Lower leg skin (tissue), 4 donors: ENCODE results near the gene ENOX1. TPM values are rescaled to one million over a fixed set of nuclear protein-coding genes. Genes with fewer than 3 reads are reported as not detected.
"Not testable (repeated sequence)": the region's sequence is repeated elsewhere in the genome, so short reads cannot be mapped to it uniquely, and the experiment has no call there.

Experiments
- DNase-seq, 2 donors: peaks; one replicate each; pipeline ENCODE4 v3.0.0-alpha.2; 2019; ENCODE audit warnings: low spot score in 2 of 2
- H3K4me3 ChIP-seq: fragments of 200-600 bp; sonication (generic); 2 replicates; pipeline ENCODE4 v1.5.1; 2017; ENCODE audit warnings: mild to moderate bottlenecking, low read depth; ENCODE audit not compliant: poor library complexity, severe bottlenecking
- CTCF ChIP-seq, 3 donors: fragments of 450-650 bp; IDR thresholded peaks; one replicate each; pipeline ENCODE4 v1.5.1; 2016; ENCODE audit warnings: antibody characterized with exemption in 3 of 3, mild to moderate bottlenecking in 3 of 3, moderate library complexity in 2 of 3
- POLR2A ChIP-seq, 2 donors: fragments of 450-650 bp; IDR thresholded peaks; one replicate each; pipeline ENCODE4 v1.6.1; 2016 to 2017; ENCODE audit warnings: antibody characterized with exemption in 2 of 2, mild to moderate bottlenecking in 1 of 2, moderate library complexity in 1 of 2
- WGBS, 2 donors: methylation state at CpG; one replicate each; pipeline ENCODE4 v1.1.5; 2018; 5-methylcytosine and 5-hydroxymethylcytosine counted together
- intact Hi-C: fragments of 100-400 bp; cut with DNase I; formaldehyde crosslinking; loops from one replicate; pipeline ENCODE4 v1.15.0; 2023; ENCODE audit warnings: low total_unique reads
- total RNA-seq, 4 donors: library from RNA; depleted of rRNA; stranded (reverse); fragments of >200 nt; gene quantifications; one replicate each; pipeline ENCODE4 v1.1.0, GENCODE V29; 2016

ENOX1 gene
- total RNA-seq, 4 donors from 2014 or later: 0.11 to 0.52 (median 0.30) TPM

- intact Hi-C loops: no loop called here
- H3K4me3 ChIP-seq: no peak overlapping the region
- no peak for DNase-seq
- TF ChIP-seq POLR2A (IDR thresholded peaks at IDR 0.05) (no peak), CTCF (IDR thresholded peaks at IDR 0.05) (no peak)
- WGBS, 2 donors: 80 to 89% methylated on average over 3 of the region's 3 CpGs
Observed at GRCh38 chr13:43354153-43354945, 432.4 kb downstream of the ENOX1 start.

GRCh38 chr13:43353631-43354030, 433.1 kb downstream of the ENOX1 start:
- intact Hi-C loops: no loop called here
- no peak for DNase-seq
- 93 to 97% methylated on average over 4 of the region's 4 CpGs for WGBS, 2 donors
- no peak overlapping the region for H3K4me3 ChIP-seq
- TF ChIP-seq CTCF (IDR thresholded peaks at IDR 0.05) (no peak), POLR2A (IDR thresholded peaks at IDR 0.05) (no peak)

- H3K4me3 ChIP-seq, intact Hi-C loops, DNase-seq: not testable (repeated sequence)
- 78 to 90% methylated on average over 2 of the region's 3 CpGs for WGBS, 2 donors
Observed at GRCh38 chr13:43351612-43352011, 435.2 kb downstream of the ENOX1 start.

GRCh38 chr13:43348397-43348796, 438.4 kb downstream of the ENOX1 start:
- intact Hi-C loops: no loop called here
- no peak for DNase-seq
- no peak for TF ChIP-seq POLR2A (IDR thresholded peaks at IDR 0.05)
- TF ChIP-seq CTCF (IDR thresholded peaks at IDR 0.05): no peak
- 73 to 84% methylated on average over 4 of the region's 4 CpGs for WGBS, 2 donors
- no peak overlapping the region for H3K4me3 ChIP-seq

- 73 to 77% methylated on average over 10 of the region's 10 CpGs for WGBS, 2 donors
- H3K4me3 ChIP-seq: no peak overlapping the region
- TF ChIP-seq CTCF (IDR thresholded peaks at IDR 0.05): no peak
- TF ChIP-seq POLR2A (IDR thresholded peaks at IDR 0.05): no peak
- intact Hi-C loops: no loop called here
- no peak for DNase-seq
Observed at GRCh38 chr13:43347877-43348276, 438.9 kb downstream of the ENOX1 start.

- no peak for TF ChIP-seq POLR2A (IDR thresholded peaks at IDR 0.05)
- TF ChIP-seq CTCF (IDR thresholded peaks at IDR 0.05): no peak
- H3K4me3 ChIP-seq: no peak overlapping the region
- 75 to 85% methylated on average over 4 of the region's 4 CpGs for WGBS, 2 donors
- no peak for DNase-seq
- intact Hi-C loops: no loop called here
Observed at GRCh38 chr13:43346427-43346826, 440.3 kb downstream of the ENOX1 start.
